VCaP (cell line): Measurements from ENCODE around the gene VWA3B.
"Not testable (repeated sequence)": the region's sequence is repeated elsewhere in the genome, so short reads cannot be mapped to it uniquely, and the experiment has no call there.

ENCODE experiments used
- H3K27ac ChIP-seq: fragments of 450-650 bp; 2 replicates; pipeline ENCODE4 v1.5.1; 2017
- CTCF ChIP-seq: fragments of 450-650 bp; conservative IDR thresholded peaks from 2 replicates; pipeline ENCODE4 v1.5.1; 2017; ENCODE audit warnings: mild to moderate bottlenecking, moderate library complexity

Gene VWA3B

DNA sequence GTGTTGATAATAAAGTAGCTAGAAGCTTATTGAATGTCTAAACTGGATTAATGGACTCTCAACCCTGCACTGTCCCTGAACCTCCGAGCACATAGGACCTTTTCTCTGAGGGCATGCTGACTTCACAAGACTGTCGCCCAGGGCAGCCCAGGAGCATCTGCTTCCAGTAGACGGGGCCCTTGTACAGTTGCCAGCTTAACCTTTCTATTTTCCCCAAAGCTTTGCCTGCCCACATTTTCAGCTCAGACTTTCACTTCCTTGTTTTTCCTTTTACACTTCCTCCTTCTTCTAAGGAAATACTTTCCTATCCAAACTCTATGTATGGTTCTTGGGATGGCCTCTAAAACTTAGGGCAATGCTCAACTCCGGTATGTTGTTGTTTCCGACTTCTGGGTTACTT is 1.3 kb downstream of the VWA3B start:
- no peak overlapping the region for H3K27ac ChIP-seq
- no peak for TF ChIP-seq CTCF

DNA sequence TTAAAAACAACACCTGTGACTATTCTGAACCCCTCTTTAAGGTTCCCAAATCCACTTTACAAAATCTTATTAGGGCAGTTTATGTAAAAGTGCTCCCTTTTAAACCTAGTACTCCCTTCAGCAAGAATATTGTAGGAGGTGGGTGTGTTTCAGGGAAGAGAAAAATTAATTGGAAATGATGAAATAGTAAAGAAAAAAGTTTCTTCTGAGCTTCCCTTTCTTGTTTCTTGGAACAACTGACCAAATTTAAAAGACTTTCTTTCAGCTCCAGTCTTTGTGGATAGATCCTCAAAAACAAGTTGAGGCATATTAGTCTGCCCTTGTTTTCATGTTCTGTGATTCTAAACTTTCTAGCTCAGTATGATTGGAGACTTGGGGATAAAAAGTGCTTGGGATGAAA is 3.0 kb downstream of the VWA3B start:
- TF ChIP-seq CTCF: no peak
- H3K27ac ChIP-seq: no peak overlapping the region

DNA sequence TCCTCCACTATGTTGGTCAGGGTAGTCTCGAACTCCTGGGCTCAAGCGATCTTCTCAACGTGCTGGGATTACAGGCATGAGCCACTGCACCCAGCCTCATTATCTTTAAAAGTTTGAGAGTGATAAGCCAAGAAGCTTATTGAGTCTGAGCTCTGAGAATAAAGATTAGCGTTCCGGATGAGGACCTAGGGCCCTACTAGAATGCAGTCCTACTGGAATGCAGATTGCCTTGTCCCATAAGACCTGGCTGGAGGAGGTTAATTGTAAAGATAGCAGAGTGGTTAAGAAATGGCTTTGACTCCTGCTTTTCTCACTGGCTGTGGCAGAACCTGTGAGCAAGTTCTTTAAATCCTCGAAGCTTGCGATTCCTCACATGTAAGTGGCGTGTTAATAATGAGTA is 4.0 kb downstream of the VWA3B start:
- H3K27ac ChIP-seq: no peak overlapping the region
- TF ChIP-seq CTCF: no peak

GRCh38 chr2:98091738-98092137 is 4.8 kb downstream of the VWA3B start:
- no peak overlapping the region for H3K27ac ChIP-seq
- no peak for TF ChIP-seq CTCF

DNA sequence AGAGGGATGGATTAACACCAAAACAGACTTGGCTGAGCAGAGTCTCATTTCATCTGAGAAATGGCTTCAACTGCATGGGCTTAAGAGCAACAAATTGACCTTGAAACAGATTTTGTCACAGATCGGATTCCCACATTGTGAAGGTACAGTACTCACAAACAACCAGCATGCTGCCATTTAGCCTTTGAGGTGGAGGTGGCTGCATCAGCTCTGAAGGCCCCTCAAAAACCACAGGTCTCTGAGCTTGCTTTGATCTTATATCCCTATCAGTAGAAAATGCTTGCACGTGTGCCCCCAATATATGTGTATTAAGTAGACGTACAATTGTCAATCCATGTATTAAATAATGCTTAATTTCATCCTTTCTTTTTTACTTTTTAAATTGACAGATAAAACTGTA is 6.2 kb downstream of the VWA3B start:
- H3K27ac ChIP-seq: no peak overlapping the region
- TF ChIP-seq CTCF: no peak

DNA sequence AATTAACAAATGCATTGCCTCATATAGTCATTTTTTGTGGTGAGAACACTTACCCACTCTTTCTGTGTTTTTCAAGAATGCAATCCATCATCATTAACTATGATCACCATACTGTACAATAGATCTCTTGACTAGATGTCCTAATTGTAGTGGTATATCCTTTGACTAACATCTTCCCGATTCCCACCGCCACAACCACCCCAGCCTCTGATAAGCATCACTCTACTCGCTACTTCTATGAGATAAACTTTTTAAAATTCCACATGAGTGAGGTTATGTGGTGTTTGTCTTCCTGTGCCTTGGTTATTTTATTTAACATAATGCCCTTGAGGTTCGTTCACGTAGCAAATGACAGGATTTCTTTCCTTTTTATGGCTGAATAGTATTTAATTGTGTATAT is 6.6 kb downstream of the VWA3B start:
- no peak for TF ChIP-seq CTCF
- H3K27ac ChIP-seq: no peak overlapping the region

DNA sequence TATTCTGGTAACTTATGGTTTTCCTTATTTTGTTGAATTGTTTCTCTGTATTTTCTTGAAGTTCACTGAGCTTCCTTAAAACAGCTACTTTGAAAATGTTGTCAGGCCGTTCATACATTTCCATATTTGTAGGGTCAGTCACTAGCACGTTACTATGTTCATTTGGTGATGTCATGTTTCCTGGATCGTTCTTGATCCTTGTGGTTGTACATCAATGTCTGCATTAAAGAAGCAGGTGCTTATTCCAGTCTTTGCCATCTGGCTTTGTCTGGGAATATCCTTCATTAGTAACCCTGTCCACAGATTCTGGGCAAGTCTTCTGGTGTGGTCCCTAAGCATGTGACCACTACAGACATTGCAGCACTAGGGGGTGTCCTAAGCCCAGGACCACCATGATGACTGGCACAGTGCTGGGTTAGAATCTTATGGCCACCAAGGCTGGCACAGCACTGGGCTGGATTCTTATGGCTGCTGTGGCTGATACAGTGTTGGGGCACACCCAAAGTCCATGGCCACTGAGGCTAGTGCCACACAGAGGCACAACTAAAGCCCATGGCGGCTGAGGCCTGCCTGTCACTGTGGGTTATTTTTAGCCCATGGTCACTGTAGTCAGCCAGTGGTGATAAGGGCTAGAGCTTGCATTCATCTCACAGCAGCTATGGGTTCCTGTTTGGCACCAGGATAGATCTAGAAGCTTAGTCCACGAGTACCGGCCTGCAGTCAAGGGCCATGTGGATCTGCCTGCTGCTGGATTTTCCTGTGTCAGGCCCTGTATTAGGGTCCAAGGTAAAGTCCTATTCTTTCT is 13.2 kb downstream of the VWA3B start:
- H3K27ac ChIP-seq: no peak overlapping the region
- no peak for TF ChIP-seq CTCF

- not testable (repeated sequence) for H3K27ac ChIP-seq
These were observed 15.3 kb downstream of the VWA3B start for GRCh38 chr2:98102315-98102714.
